Stomach (tissue), 9 donors: ENCODE measurements around the gene PRLH. TPM values are rescaled to one million over a fixed set of nuclear protein-coding genes. Genes with fewer than 3 reads are reported as not detected.

Source experiments
- DNase-seq, 2 donors: peaks; one replicate each; pipeline versions ENCODE4 v3.0.0 to v3.0.0-alpha.2; 2013 to 2019
- H3K27ac ChIP-seq, 5 donors: fragments of 200-600 bp in 4 of 5; sonication (generic) in 4 of 5; one replicate each; pipeline ENCODE4 v1.5.1; 2013 to 2019; ENCODE audit warnings: mild to moderate bottlenecking in 1 of 5, moderate library complexity in 1 of 5
- H3K27me3 ChIP-seq, 3 donors: fragments of 200-600 bp; sonication (generic); one replicate each; pipeline ENCODE4 v1.5.1; 2017 to 2019; ENCODE audit warnings: mixed run types in 1 of 3
- H3K36me3 ChIP-seq, 4 donors: fragments of 200-600 bp; sonication (generic); 1 replicate in 3 of 4; 2 replicates in 1 of 4; pipeline ENCODE4 v1.5.1; 2016 to 2019
- H3K4me1 ChIP-seq, 4 donors: fragments of 200-600 bp; sonication (generic); one replicate each; pipeline ENCODE4 v1.5.1; 2016 to 2019
- H3K4me3 ChIP-seq, 4 donors: fragments of 200-600 bp; sonication (generic) in 3 of 4; one replicate each; pipeline ENCODE4 v1.5.1; 2016 to 2019; ENCODE audit warnings: mild to moderate bottlenecking in 1 of 4
- H3K9me3 ChIP-seq, 4 donors: fragments of 200-600 bp; sonication (generic); one replicate each; pipeline ENCODE4 v1.5.1; 2016 to 2019
- EP300 ChIP-seq: sonication (generic); formaldehyde crosslinking; IDR thresholded peaks from one replicate; pipeline ENCODE4 v1.6.1; 2017; ENCODE audit warnings: antibody characterized with exemption
- POLR2A ChIP-seq, 4 donors: fragments of 450-650 bp; IDR thresholded peaks; one replicate each; pipeline ENCODE4 v1.6.1; 2016; ENCODE audit warnings: antibody characterized with exemption in 4 of 4, control low read depth in 2 of 4, mild to moderate bottlenecking in 1 of 4, moderate library complexity in 1 of 4
- POLR2AphosphoS5 ChIP-seq, 3 donors: sonication (generic); formaldehyde crosslinking; IDR thresholded peaks; one replicate each; pipeline ENCODE4 v1.6.1; 2016; ENCODE audit warnings: antibody characterized with exemption in 3 of 3
- WGBS, 5 donors: extraction: QIAGEN DNeasy Blood & Tissue Kit in 3 of 5; methylation state at CpG; one replicate each; pipeline versions ENCODE4 v1.1.5 to v1.1.7; 2013 to 2018; 5-methylcytosine and 5-hydroxymethylcytosine counted together
- intact Hi-C: fragments of 100-400 bp; cut with DNase I; formaldehyde crosslinking; loops from one replicate; pipeline ENCODE4 v1.15.1; 2023; ENCODE audit warnings: low total_unique reads
- polyA plus RNA-seq, 3 donors: library from polyadenylated mRNA; stranded (reverse); fragments of 200-250 nt; gene quantifications; one replicate each; pipeline ENCODE4 v1.2.3, GENCODE V29; 2013
- total RNA-seq, 5 donors: library from RNA; depleted of rRNA; stranded (reverse); fragments of >200 nt; gene quantifications; one replicate each; pipeline versions ENCODE4 v1.1.0 to v1.2.3, GENCODE V29; 2014 to 2016
- TF ChIP-seq, protein P1 (sequence below), 7 experiments: fragments of 450-650 bp in 4 of 7; fragments of 200-600 bp in 3 of 7; sonication (generic) in 3 of 7; IDR thresholded peaks; one replicate each; pipeline ENCODE4 v1.5.1; 2016 to 2019; ENCODE audit warnings: antibody characterized with exemption in 7 of 7, control low read depth in 2 of 7, mild to moderate bottlenecking in 1 of 7
- donor health status: healthy with polysubstance abuse.
- donor health status: Bipolar disorder and iron deficiency.
- donor health status: healthy.

The PRLH gene
- total and polyA plus RNA-seq, 8 donors: not detected

- WGBS, 5 donors: 10 to 32% (median 25%) methylated on average over 18 to 25 of the region's 25 CpGs
- Histone ChIP-seq H3K36me3 (peaks cover 0 to 29% (median 14%) of the 10 kb centered on the region in 4 donors), H3K27me3 (no peaks in the 10 kb centered on the region), H3K9me3 (no peaks in the 10 kb centered on the region), H3K4me3 (peak overlapping the region in 1 of 4 donors; percentile 16), H3K4me1 (peaks cover 18 to 35% (median 25%) of the 10 kb centered on the region in 4 donors), H3K27ac (peak overlapping the region; percentile 61 to 85 (median 77))
- DNase-seq: peak; percentile 84 to 85
- intact Hi-C loops: loop anchor here (10.0 kb wide), 1 partner anchor 163 kb away; no protein-coding TSS in a partner anchor
- TF ChIP-seq POLR2AphosphoS5 (IDR thresholded peaks at IDR 0.05) (peak; percentile 21 to 51 (median 50)), EP300 (no peak), POLR2A (IDR thresholded peaks at IDR 0.05) (no peak)
- TF ChIP-seq, protein P1, sequence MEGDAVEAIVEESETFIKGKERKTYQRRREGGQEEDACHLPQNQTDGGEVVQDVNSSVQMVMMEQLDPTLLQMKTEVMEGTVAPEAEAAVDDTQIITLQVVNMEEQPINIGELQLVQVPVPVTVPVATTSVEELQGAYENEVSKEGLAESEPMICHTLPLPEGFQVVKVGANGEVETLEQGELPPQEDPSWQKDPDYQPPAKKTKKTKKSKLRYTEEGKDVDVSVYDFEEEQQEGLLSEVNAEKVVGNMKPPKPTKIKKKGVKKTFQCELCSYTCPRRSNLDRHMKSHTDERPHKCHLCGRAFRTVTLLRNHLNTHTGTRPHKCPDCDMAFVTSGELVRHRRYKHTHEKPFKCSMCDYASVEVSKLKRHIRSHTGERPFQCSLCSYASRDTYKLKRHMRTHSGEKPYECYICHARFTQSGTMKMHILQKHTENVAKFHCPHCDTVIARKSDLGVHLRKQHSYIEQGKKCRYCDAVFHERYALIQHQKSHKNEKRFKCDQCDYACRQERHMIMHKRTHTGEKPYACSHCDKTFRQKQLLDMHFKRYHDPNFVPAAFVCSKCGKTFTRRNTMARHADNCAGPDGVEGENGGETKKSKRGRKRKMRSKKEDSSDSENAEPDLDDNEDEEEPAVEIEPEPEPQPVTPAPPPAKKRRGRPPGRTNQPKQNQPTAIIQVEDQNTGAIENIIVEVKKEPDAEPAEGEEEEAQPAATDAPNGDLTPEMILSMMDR (IDR thresholded peaks at IDR 0.05): peak in 3 of 7 experiments; percentile 17 to 34 (median 27)
These were observed 15.7 kb downstream of the PRLH start for GRCh38 chr2:237581751-237582746.

DNA sequence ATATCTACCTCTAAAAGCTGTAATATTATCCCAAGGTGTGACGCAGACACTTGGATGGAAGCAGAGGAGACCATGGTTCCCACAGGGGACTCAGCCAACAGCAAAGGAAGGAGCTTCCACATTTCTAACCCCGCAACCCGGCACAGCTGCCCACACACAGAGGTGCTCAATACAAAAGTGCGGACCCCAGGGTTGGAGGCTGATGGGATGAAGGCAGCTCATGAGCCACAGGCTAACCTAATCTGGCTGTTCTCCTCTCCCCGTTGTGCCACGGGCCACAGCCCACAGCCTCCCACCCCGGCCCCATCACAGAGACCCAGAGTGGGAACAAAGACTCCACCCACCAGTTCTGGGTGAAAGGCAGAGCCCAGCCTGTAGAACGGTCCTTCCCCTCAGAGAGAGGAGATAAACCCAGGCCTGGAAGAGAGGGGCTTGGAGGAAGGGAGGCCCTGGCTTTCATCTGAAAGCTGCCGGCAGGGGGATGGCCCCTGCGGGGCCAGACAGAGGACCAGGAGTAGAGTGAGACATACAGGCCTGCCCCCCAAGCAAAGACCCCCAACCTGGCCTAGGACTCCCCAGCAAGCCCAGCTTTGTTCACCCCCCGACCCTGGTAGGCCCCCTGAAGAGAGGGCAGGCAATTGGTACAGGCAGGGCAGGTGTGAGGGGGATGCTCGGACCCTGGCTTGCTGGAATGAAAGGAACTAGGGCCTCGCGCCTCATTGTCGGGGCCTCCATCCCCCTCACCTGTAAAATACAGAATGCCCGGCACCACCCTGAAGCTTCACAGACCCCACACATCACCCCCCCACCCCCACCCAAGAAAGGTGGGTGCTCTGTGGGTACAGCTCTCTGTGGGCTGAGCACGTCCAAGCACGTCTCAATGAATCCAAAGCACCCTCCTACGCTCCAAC is 17.3 kb downstream of the PRLH start:
- 80 to 87% (median 85%) methylated on average over 16 to 19 of the region's 19 CpGs for whole genome bisulfite sequencing, 5 donors
- TF ChIP-seq, protein P1 (IDR thresholded peaks at IDR 0.05): no peak
- TF ChIP-seq POLR2AphosphoS5 (IDR thresholded peaks at IDR 0.05) (no peak), EP300 (no peak), POLR2A (IDR thresholded peaks at IDR 0.05) (no peak)
- Histone ChIP-seq H3K9me3 (no peaks in the 10 kb centered on the region), H3K27ac (peak overlapping the region in 1 of 5 donors; percentile 24), H3K4me1 (peaks cover 18 to 51% (median 32%) of the 10 kb centered on the region in 4 donors), H3K27me3 (no peaks in the 10 kb centered on the region), H3K4me3 (no peak overlapping the region), H3K36me3 (peaks cover 0 to 22% (median 6%) of the 10 kb centered on the region in 4 donors)
- DNase-seq: no peak
- intact Hi-C loops: loop anchor here (10.0 kb wide), 1 partner anchor 161 kb away; no protein-coding TSS in a partner anchor

DNA sequence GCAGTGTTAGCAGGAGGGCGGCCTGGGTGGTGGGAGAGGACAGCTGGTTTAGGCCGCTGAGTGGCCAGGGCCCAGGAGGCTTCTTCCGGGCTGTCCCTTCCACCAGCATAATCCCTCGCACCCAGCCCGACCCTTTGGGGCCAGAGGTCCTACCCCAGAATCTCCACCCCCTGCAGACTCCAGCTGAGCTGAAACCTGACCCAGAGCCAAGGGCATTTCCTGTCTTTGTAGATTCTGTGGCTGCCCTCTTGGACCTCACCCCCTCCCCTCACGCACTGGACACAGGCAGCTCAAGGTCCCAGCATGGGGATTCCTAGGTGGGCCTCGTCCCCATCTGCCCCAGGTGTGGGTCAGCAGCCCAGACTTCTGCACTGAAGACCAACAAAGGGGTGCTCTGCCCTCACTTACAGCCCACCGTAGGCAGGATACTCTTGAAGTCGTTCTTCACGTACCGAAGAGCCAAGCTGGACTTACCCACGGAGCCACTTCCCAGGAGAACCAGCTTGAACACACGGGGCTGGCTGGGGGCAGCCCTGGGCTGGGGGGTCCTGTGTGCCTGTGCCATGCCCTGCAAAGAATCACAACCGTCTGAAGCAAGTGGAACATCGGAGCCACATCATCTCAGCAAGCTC is 19.3 kb downstream of the PRLH start:
- H3K9me3 ChIP-seq: no peaks in the 10 kb centered on the region
- H3K27ac ChIP-seq: peak overlapping the region in 1 of 5 donors; percentile 1
- H3K27me3 ChIP-seq: no peaks in the 10 kb centered on the region
- DNase-seq: no peak
- intact Hi-C loops: loop anchor here (10.0 kb wide), 1 partner anchor 159 kb away; no protein-coding TSS in a partner anchor
- WGBS, 5 donors: 83 to 85% (median 83%) methylated on average over 15 of the region's 15 CpGs
- H3K4me1 ChIP-seq: peaks cover 24 to 63% (median 39%) of the 10 kb centered on the region in 4 donors
- H3K36me3 ChIP-seq: peaks cover 0 to 22% (median 6%) of the 10 kb centered on the region in 4 donors
- TF ChIP-seq POLR2AphosphoS5 (IDR thresholded peaks at IDR 0.05) (no peak), EP300 (no peak), POLR2A (IDR thresholded peaks at IDR 0.05) (no peak)
- TF ChIP-seq, protein P1 (IDR thresholded peaks at IDR 0.05): no peak
- H3K4me3 ChIP-seq: no peak overlapping the region
